22Rv1 (cell line): Measurements from ENCODE around the gene SLC35F3.

Experiments used
- ZFX ChIP-seq: fragments of 450-650 bp; IDR thresholded peaks from 2 replicates; pipeline ENCODE4 v1.6.1; 2017; ENCODE audit warnings: antibody characterized with exemption, borderline replicate concordance
- TF ChIP-seq, protein P1 (sequence below): fragments of 450-650 bp; IDR thresholded peaks from 2 replicates; pipeline ENCODE4 v1.5.1; 2017; ENCODE audit warnings: mild to moderate bottlenecking

DNA sequence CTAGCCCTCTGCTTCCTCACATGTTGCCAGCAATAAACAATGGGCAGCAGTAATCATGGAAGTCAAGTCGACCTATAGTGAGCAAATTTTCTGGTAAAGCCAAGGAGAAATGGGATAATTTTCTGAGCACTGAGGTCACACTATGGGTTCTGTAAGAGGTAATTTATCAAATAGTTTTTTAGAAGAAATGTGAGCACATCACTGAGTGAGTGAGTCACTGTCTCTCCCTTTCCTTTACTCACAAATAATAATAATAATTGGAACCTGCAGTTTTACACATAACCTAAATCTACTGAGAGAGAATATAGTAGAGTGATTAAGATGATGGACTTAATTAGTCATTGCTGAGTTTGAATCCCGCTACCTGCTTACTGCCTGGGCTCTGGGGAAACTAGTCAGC, 23.6 kb downstream of the SLC35F3 start:
- TF ChIP-seq, protein P1, sequence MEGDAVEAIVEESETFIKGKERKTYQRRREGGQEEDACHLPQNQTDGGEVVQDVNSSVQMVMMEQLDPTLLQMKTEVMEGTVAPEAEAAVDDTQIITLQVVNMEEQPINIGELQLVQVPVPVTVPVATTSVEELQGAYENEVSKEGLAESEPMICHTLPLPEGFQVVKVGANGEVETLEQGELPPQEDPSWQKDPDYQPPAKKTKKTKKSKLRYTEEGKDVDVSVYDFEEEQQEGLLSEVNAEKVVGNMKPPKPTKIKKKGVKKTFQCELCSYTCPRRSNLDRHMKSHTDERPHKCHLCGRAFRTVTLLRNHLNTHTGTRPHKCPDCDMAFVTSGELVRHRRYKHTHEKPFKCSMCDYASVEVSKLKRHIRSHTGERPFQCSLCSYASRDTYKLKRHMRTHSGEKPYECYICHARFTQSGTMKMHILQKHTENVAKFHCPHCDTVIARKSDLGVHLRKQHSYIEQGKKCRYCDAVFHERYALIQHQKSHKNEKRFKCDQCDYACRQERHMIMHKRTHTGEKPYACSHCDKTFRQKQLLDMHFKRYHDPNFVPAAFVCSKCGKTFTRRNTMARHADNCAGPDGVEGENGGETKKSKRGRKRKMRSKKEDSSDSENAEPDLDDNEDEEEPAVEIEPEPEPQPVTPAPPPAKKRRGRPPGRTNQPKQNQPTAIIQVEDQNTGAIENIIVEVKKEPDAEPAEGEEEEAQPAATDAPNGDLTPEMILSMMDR, result no peak
- TF ChIP-seq ZFX, result no peak
